ENCODE data around the gene BMPR1A.

BMPR1A gene

DNA sequence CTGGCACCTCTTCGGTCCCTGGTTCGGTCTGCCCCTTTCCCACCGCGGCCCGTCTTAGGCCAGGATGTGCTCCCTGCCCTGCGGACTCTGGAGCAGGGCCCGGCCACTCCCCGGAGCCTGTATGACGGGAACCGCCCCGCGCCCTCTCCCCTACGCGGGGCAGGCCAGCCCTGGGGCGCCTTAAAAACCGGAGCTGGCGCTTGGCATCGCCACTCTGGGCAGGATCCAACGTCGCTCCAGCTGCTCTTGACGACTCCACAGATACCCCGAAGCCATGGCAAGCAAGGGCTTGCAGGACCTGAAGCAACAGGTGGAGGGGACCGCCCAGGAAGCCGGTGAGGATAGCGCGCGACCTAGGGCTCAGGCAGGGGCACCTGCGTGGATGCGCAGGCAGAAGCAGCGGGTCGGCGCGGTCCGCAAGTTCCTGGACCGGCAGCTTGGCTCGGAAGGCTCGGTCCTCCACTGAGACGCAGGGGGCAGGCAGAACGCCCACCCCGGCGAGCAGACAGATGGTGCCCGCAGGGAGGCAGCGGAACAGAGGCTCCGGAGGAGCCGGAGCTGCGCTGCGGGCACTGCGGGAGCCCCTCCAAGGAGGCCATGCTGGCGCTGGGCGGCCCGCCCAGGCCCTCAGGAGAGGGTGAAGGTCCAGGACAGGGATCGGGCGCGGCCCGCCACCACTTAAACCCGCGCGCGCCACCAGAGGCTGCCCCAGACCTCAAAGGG is 212.0 kb downstream of the BMPR1A start, which contains the start of gene ADIRF:
TSS of gene ADIRF (plus strand) at position 212 of the 723 bp plus-strand sequence. CDS start at position 275, 63 bp downstream.
- TF ChIP-seq, protein P1, sequence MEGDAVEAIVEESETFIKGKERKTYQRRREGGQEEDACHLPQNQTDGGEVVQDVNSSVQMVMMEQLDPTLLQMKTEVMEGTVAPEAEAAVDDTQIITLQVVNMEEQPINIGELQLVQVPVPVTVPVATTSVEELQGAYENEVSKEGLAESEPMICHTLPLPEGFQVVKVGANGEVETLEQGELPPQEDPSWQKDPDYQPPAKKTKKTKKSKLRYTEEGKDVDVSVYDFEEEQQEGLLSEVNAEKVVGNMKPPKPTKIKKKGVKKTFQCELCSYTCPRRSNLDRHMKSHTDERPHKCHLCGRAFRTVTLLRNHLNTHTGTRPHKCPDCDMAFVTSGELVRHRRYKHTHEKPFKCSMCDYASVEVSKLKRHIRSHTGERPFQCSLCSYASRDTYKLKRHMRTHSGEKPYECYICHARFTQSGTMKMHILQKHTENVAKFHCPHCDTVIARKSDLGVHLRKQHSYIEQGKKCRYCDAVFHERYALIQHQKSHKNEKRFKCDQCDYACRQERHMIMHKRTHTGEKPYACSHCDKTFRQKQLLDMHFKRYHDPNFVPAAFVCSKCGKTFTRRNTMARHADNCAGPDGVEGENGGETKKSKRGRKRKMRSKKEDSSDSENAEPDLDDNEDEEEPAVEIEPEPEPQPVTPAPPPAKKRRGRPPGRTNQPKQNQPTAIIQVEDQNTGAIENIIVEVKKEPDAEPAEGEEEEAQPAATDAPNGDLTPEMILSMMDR (conservative IDR thresholded peaks at IDR 0.05; ENCODE audit: low read depth, low read length), result no peak
- no peak within 1 kb of the TSS for H3K4me3 ChIP-seq (ENCODE audit: low read length)
- DNase-seq (ENCODE audit: low read depth), result no peak

DNA sequence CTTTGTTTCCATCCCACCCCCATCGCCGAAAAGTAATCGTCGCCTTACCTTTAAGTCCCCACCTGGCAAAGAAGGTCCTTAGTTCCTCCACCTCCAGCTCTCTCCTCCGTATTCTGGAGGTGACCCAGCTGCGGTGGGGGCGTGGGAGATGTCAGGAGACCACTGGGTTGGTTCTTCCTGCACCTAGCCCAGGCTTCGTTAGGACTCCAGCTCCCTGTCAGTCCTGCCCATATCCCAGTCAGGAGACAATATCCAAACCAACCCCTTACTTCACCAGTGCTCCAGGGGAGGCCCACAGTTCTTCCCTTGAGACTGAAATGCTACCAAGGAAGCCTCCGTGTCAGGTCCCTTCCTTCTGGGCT is 212.6 kb downstream of the BMPR1A start:
- TF ChIP-seq, protein P1 (conservative IDR thresholded peaks at IDR 0.05; ENCODE audit: low read depth, low read length), result no peak
- DNase-seq (ENCODE audit: low read depth), result no peak
- H3K4me3 ChIP-seq (ENCODE audit: low read length), result no peak overlapping the region

DNA sequence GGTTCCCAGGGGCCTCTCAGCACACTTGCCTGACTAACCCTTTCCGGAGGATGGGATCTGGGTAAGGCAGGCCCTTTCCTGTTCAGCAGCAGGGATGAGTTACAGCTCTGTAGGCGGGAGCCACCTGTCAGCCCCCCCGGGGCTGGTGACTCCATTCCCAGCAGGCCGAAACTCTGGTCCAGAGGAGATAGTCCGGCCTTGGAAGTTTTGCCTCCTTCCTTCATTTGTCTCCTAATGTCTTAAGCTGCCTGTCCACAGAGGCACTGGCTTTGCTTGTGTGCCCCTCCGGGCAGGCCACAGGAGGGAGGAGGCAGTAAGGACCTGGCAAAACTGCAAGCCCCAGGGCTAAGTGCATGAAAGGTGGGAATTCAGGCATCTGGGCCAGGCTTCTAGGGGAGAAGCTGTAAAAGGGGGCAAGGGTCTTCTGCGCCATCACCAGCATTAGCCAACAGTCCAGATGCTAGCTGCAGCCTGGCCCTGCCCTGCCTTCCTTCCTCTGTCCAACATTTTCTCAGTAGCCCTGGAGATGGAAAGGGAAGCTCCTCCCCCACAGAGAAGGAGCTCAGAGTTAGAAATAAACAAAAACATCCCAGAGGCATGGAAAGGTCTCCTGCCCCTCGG is 213.1 kb downstream of the BMPR1A start:
- DNase-seq (ENCODE audit: low read depth), result no peak
- H3K4me3 ChIP-seq (ENCODE audit: low read length), result no peak overlapping the region
- TF ChIP-seq, protein P1 (conservative IDR thresholded peaks at IDR 0.05; ENCODE audit: low read depth, low read length), result no peak

DNA sequence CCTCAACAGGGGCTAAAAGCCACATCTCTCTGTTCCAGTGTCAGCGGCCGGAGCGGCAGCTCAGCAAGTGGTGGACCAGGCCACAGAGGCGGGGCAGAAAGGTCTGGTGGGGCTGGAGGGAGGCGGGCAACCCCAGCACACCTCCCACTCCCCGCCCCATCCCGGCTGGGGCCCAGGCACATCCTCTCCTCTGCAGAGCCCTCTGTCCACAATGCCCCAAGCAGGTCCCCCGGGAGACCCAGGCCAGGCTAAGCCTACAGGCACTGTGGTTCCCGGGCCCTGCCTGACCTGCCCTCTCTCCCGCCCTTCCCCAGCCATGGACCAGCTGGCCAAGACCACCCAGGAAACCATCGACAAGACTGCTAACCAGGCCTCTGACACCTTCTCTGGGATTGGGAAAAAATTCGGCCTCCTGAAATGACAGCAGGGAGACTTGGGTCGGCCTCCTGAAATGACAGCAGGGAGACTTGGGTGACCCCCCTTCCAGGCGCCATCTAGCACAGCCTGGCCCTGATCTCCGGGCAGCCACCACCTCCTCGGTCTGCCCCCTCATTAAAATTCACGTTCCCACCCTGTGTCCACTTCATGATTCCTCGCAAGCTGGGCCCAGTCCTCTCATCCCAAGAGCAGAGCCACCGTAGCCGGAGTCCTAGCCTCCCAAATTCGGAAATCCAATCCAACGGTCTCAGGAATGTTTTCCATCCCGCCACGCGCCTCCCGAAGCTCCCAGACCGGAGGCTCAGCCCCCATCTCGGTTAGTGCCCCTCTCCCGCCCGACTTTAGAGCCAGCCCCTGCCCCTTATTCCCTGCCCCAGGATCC is 214.0 kb downstream of the BMPR1A start:
- H3K4me3 ChIP-seq (ENCODE audit: low read length), result peak overlapping the region; percentile 54
- no peak for DNase-seq (ENCODE audit: low read depth)
- TF ChIP-seq, protein P1 (conservative IDR thresholded peaks at IDR 0.05; ENCODE audit: low read depth, low read length), result no peak

DNA sequence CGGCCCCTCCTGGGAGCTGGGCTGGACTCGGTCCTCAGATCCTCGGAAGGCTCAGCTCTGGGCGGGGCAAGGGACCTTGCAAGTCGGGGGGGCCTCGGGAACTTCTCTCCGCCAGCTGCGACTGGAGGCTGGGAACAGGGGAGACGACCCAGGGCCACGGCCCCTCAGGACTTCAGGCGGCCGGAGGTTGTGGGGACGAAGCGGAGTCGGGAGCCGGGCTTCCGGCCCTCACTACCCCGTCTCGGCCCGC is 214.5 kb downstream of the BMPR1A start:
- H3K4me3 ChIP-seq (ENCODE audit: low read length), result peak overlapping the region; percentile 54
- DNase-seq (ENCODE audit: low read depth), result no peak

DNA sequence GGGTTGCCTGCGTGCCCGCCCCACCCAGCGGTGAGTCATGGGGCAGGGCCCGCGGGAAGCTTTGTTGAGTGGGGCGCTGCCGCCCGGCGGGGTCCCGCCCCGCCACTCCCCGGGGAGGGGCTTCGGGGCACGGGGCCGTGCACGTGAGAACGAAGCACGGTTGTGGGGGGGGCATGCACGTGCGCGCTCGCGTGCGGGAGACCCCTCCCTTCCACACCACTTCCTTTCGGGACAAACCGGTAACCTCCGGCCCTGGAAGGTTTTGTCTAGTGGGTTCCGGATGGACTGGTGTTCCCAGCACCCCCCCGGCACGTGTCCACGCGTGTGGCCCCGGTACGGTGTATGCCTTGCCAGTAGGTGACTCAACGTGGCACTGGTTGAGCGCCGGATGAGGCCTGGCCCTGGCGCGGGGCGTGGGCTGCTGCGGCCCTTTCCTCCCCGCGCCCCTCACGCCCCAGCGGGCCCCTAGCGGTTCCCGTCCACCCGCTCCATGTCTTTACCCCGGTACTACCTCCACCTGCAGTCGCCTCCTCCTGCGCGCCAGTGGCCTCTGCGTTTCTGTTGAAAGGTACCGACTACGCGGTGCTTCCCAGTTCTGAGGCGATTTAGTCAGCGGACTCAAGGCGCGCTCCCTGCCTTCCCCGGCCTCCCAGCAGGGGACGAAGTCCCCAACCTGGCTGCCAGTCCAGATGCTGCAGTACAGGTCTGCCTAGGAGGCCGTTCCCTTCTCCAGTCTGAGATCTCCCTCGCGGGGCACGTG is 215.0 kb downstream of the BMPR1A start:
- TF ChIP-seq, protein P1 (conservative IDR thresholded peaks at IDR 0.05; ENCODE audit: low read depth, low read length), result peak; percentile 30
- peak overlapping the region; percentile 54 for H3K4me3 ChIP-seq (ENCODE audit: low read length)
- no peak for DNase-seq (ENCODE audit: low read depth)

More for the DNA sequence above, 214.5 kb downstream of the BMPR1A start:
- TF ChIP-seq, protein P1 (conservative IDR thresholded peaks at IDR 0.05; ENCODE audit: low read depth, low read length), result no peak
